GM18505 (cell line): ENCODE measurements around the gene CCN5.
"Not testable (repeated sequence)": the region's sequence is repeated elsewhere in the genome, so short reads cannot be mapped to it uniquely, and the experiment has no call there.

ENCODE experiments used
- ATAC-seq: cut with Tn5 transposase; IDR thresholded peaks from one replicate; pipeline ENCODE4 v1.9.1; 2021; ENCODE audit not compliant: unreplicated experiment
- POLR2A ChIP-seq: IDR thresholded peaks from 4 replicates; pipeline ENCODE4 v1.6.1; 2011; ENCODE audit warnings: borderline replicate concordance; ENCODE audit not compliant: insufficient read depth, insufficient read length; ENCODE audit errors: extremely low read depth

CCN5 gene

GRCh38 chr20:44756011-44756688, 41.0 kb downstream of the CCN5 start:
- TF ChIP-seq POLR2A: no peak

DNA sequence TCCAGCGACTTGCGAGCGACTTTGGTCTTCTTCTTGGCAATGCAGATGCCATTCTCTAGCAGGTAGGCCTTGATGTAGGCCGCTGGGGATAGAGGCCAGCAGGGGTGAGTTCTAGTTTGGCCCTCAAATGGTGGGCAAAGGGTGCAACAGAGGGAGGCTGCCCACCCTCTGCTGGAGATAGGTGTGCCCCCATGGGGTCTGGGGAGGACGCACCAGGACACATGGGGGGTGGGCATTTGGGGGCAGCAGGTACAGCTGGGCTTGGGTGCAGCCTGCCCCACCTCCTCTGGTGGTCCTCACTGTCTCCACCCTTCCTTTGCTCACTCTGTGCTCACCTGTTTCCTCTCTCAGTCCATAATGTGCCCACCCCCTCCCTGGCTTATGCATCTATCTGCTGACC, 41.8 kb downstream of the CCN5 start:
- no peak for TF ChIP-seq POLR2A
- no peak for ATAC-seq

More at GRCh38 chr20:44756011-44756688, 41.0 kb downstream of the CCN5 start:
- ATAC-seq: no peak

DNA sequence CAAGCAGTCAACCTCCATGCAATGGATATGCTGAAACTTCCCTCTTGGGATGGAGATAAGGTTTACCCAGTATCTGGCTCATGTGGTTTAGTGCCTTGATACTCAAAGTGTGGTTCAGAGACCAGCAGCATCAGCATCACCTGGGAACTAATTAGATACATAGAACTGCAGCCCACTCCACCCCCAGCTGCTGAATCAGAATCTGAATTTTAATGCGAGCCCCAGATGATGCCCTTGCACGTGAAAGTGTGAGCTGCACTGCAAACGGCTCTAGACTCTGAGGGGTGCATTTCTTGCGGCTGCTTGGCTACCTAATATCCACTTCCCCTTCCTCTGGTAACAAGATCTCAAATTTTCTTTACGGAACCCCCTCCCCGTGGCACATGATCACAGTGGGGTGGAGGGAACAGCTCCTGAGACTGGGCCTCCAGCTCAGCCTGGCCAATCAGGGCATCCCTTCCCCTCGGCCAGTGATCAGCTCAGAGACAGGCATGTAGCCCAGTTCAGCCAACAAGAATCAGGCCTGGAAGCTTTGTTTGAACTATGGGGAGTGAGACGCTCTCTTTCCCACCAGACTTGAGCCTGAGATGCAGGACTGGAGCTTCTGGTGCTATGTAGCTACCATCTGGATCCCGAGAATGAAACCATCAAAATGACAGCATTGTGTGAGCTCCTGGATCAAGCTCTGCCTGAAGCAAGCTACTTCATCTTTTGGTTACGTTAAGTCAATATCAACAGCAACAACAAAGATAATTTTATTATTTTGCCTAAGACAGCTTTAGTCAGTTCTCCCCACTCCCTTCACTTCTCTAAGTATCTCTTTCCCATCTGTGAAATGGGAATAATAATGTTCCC, 43.3 kb downstream of the CCN5 start:
- ATAC-seq: no peak
- no peak for TF ChIP-seq POLR2A

- TF ChIP-seq POLR2A: no peak
- no peak for ATAC-seq
Observed at GRCh38 chr20:44759595-44759994, 44.4 kb downstream of the CCN5 start.

GRCh38 chr20:44761423-44761822, 46.3 kb downstream of the CCN5 start:
- ATAC-seq: no peak
- TF ChIP-seq POLR2A: no peak

DNA sequence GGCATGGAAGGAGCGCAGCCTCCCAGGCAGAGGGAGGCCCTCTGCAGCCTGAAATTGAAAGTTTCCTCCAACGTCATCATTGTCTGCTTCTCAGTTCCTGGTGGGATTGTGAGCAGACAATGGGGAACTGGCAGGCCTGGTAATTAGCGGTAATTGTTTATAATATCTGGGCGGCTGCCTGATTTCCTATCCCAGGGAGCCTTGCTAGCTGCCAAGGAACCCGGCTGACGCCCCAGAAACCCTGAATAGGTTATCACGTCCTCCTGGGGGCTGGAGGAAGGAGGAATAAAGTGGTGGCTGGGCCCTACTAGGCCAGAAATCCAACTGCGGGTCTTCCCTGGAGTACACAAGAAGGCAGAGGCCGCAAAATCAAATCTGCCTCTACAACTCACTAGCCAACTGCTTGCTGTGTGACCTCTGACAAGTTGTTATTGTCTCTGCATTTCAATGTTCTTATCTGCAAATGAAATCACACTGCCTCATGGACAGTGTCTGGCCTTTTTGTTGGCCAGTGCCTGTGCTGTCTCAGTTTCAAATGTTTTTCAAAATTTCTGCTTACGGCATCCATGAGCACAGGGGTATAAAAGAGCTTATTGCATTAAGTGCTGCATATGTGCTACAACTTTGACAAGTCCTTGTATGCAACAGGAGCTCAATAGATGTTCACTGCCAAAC, 47.4 kb downstream of the CCN5 start:
- TF ChIP-seq POLR2A: no peak
- no peak for ATAC-seq

- ATAC-seq: not testable (repeated sequence)
Observed at GRCh38 chr20:44763798-44764197, 48.6 kb downstream of the CCN5 start.

DNA sequence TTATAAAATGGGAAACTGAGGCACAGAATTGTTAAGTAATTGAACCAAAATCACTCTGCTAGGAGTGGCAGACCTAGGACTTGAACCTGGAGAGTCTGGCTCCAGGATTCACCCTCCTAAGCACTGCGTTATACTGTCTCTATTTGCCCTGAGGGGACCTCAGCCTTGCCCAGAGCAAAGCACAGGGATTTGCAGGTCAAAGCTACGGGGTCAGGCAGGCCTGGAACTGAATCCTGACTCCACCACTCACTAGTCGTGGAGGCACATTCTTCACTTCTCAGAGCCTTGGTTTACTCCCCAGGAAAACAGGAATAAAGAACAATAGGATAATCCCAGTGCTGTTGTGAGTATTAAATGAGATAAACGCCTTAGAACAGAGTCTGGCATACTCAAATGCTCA, 49.9 kb downstream of the CCN5 start:
- no peak for ATAC-seq
- no peak for TF ChIP-seq POLR2A

DNA sequence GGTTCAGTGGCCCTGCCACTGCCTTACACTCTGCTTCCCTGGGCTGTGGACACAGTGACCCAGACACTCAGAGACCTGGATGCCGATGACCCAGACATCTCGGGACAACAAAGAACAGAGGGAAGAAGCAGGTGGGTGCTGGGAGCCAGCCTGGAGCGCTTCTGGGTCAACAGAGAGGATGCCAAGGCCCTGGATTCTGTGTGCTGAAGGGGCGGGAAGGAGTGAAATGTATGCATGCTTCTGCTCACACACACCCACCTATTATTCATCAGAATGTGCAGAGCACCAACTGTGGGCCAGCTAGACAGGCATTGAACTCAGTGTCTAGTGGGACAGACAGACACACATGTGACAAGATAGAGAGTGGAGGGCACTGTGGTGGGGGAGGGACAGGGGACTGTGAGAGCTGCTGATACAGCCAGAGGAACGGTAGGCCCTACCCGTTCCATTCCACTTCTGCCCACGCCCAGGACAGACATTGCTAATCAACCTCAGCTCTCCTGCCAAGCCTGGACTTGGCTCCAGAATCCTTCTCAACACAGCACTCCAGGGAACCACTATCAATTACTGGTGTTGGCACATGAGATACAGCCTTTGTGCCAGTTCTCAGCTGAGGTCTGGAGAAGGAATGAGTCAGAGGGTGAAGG, 50.7 kb downstream of the CCN5 start:
- no peak for ATAC-seq
- no peak for TF ChIP-seq POLR2A

DNA sequence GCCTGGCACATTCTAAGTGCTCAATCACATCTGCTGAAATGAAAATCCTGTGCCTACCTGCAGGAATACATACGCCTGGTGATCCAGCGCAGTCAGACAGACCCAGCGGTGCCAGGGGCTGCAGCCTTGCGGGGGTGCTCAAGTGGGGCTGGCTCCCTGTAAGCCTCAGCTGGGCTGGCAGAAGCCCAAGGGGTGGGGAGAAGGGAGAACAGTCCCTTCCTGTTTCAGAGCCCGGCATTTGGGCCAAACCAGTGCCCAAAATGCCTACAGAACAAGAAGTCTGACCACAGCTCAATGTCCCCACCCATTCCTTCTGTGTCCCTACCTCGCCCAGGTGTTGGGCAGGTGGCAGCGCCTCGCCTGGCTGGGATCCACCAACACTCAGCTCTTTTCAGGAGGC, 53.1 kb downstream of the CCN5 start:
- no peak for TF ChIP-seq POLR2A
- no peak for ATAC-seq

DNA sequence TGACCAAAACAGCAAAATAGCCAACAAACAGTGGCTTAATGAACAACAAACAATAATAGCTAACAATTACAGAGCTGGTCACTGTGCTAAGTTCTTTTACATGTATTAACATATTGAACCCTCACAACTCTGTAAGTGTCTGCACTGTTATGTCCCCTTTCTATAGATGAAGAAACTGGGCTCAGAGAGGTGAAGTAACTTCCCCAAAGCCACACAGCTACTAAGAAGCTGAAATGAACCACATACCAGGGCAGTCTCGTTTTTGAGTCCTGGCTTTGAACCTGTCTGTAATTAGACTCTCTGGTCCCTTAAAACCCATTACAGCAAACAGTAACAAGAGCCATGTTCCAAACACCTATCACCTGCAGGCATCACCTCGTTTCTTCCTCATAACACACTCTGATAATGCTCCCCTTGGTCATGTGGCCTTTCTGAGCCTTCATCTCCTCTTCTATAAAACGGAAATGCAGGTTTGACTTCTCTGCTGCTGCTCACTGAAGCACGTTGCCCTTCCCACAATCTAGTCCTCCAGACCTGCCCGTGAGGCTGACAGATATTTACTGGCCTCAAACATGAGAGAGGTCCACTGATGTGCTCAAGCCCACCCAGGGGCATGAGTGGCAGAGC, 53.8 kb downstream of the CCN5 start:
- no peak for TF ChIP-seq POLR2A
- no peak for ATAC-seq

- ATAC-seq: no peak
- no peak for TF ChIP-seq POLR2A
Observed at GRCh38 chr20:44769481-44769863, 54.3 kb downstream of the CCN5 start.
